ENCODE results near the gene OOSP4A.
"Not testable (repeated sequence)": the region's sequence is repeated elsewhere in the genome, so short reads cannot be mapped to it uniquely, and the experiment has no call there.

Gene OOSP4A

DNA sequence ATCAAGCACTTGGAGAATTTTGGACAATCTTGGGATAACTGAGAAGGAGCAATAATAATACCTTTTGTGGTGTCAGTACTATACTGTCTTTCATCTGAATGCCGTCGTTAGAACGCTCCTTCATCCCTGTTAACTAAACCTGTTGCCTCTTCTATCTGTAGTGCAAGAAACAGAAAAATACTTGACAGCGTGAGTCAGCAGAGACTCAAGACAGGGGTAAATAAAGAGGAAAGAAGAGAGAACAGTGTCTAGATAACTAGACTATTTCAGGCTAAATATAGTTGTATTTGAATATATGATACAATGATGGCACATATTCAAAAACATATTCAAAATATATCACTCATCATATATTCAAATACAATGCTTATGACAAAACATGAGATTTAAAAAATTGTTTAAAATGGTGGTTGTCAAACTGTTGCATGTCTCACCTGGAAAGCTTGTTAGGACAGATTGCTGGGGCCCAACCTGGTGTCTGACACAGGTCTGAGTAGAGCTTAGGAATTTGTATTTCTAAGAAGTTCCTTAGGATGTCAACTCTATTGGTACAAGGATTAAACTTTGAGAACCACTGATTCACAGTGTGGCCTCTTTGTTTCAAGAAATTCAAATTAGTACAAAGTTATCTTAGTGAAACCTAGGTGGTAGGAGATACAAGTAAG, 17.4 kb downstream of the OOSP4A start:
- no peak for DNase-seq

- DNase-seq = not testable (repeated sequence)
Observed at GRCh38 chr11:59982037-59982436, 18.2 kb downstream of the OOSP4A start.

DNA sequence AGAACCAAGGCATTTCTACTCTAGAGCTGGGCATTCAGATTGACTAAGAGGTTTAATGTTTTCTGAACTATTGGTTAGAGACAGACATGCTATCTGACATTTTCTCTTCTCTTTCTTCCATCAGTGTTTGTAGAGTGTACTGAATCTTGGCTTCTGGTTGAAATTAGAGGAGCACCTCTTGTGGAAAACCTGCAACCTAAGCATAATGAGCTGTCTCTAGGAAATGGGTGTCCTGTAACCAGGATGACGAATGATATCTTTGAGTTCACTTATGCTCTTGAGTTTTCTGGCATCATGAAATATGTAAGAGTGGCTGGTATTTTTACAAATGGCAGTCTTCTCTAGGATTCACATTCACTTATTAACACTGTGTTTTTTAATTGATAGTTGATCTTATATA, 19.4 kb downstream of the OOSP4A start:
- DNase-seq = no peak

GRCh38 chr11:59984368-59984767, 20.5 kb downstream of the OOSP4A start:
- DNase-seq = no peak

GRCh38 chr11:59990421-59990820, 26.6 kb downstream of the OOSP4A start:
- no peak for DNase-seq

GRCh38 chr11:59992425-59992824, 28.6 kb downstream of the OOSP4A start:
- DNase-seq = no peak

- no peak for DNase-seq
Observed at GRCh38 chr11:59997800-59998199, 34.0 kb downstream of the OOSP4A start.

- no peak for DNase-seq
Observed at GRCh38 chr11:59999691-60000090, 35.9 kb downstream of the OOSP4A start.

- no peak for DNase-seq
Observed at GRCh38 chr11:60003729-60004128, 39.9 kb downstream of the OOSP4A start.

DNA sequence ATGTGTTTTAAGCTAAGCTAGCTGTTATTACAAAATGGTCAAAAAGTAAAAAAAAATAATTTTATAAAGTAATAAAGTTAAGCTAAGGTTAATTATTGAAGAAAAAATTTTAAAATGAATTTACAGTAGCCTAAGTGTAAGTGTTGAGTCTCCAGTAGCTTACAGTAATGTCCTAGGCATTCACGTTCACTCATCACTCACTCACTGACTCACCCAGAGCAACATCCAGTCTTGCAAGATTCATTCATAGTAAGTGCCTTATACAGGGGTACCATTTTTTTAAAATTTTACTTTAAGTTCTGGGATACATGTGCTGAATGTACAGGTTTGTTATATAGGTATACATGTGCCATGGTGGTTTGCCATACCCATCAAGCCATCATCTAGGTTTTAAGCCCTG, 41.5 kb downstream of the OOSP4A start:
- no peak for DNase-seq

GRCh38 chr11:60016881-60017280, 53.0 kb downstream of the OOSP4A start, which contains the start of gene OOSP4B:
OOSP4B (plus strand) TSS chr11:60017181.
- no peak for DNase-seq

- DNase-seq = no peak
Observed at GRCh38 chr11:60018058-60018457, 54.2 kb downstream of the OOSP4A start.

Data from stimulated activated CD8-positive, alpha-beta memory T cell treated with anti-CD3 and anti-CD28 coated beads, Interleukin-4, amount 100 ng/mL, for 48 hours (primary cell).